ENCODE measurements around the gene NSUN2. TPM values are rescaled to one million over a fixed set of nuclear protein-coding genes. Genes with fewer than 3 reads are reported as not detected.
A peak's percentile ranks its signal among the peaks of the same experiment; 100 is the strongest.

NSUN2 gene
- polyA plus RNA-seq, 1 donor from 2014 or later = 47.5 TPM

DNA sequence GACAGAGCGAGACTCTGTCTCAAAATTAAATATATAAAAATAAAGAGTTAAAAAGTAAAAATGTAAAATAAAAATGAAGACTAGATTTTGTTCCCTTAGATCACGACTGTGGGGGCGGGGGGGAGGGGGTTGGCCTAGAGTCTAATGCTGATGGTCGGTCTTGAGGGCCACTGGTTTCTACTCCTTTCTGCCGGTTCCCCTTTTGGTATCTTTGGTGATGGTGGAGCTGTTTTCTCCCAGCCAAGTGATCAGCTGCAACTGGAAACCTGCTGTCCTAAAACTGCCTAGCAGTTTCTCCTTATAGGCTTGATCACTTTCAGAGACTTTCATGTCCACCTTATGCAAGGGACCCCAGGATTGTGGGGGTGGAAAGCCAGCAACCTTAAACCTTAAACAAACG, 1.5 kb upstream of the NSUN2 start:
- H2AFZ ChIP-seq (ENCODE audit: low read depth, low read length) = no peak overlapping the region
- H4K20me1 ChIP-seq (ENCODE audit: insufficient read depth) = no peaks in the 10 kb centered on the region
- no peaks in the 10 kb centered on the region for H3F3A ChIP-seq (ENCODE audit: insufficient read depth, low read length, poor library complexity, severe bottlenecking)
- no peak overlapping the region for H3K27ac ChIP-seq (ENCODE audit: low read length)
- no peaks in the 10 kb centered on the region for H3K9me3 ChIP-seq (ENCODE audit: low read length)
- H3K4me3 ChIP-seq (ENCODE audit: low read length) = peak overlapping the region; percentile 96
- H3K4me2 ChIP-seq (ENCODE audit: low read length) = peak overlapping the region; percentile 82
- no peaks in the 10 kb centered on the region for H3K36me3 ChIP-seq (ENCODE audit: insufficient read depth, low read length)
- TF ChIP-seq, protein P1, sequence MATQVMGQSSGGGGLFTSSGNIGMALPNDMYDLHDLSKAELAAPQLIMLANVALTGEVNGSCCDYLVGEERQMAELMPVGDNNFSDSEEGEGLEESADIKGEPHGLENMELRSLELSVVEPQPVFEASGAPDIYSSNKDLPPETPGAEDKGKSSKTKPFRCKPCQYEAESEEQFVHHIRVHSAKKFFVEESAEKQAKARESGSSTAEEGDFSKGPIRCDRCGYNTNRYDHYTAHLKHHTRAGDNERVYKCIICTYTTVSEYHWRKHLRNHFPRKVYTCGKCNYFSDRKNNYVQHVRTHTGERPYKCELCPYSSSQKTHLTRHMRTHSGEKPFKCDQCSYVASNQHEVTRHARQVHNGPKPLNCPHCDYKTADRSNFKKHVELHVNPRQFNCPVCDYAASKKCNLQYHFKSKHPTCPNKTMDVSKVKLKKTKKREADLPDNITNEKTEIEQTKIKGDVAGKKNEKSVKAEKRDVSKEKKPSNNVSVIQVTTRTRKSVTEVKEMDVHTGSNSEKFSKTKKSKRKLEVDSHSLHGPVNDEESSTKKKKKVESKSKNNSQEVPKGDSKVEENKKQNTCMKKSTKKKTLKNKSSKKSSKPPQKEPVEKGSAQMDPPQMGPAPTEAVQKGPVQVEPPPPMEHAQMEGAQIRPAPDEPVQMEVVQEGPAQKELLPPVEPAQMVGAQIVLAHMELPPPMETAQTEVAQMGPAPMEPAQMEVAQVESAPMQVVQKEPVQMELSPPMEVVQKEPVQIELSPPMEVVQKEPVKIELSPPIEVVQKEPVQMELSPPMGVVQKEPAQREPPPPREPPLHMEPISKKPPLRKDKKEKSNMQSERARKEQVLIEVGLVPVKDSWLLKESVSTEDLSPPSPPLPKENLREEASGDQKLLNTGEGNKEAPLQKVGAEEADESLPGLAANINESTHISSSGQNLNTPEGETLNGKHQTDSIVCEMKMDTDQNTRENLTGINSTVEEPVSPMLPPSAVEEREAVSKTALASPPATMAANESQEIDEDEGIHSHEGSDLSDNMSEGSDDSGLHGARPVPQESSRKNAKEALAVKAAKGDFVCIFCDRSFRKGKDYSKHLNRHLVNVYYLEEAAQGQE (IDR thresholded peaks at IDR 0.05; ENCODE audit: borderline replicate concordance) = no peak
- no peak for TF ChIP-seq RAD21 (conservative IDR thresholded peaks at IDR 0.05)
- no peaks in the 10 kb centered on the region for H3K27me3 ChIP-seq (ENCODE audit: insufficient read depth, low read depth, low read length)
- no peak overlapping the region for H3K9ac ChIP-seq (ENCODE audit: low read length)
- H3K9me2 ChIP-seq (ENCODE audit: insufficient read depth, low read length) = no peaks in the 10 kb centered on the region
- H3K79me2 ChIP-seq (replicated peaks; ENCODE audit: insufficient read depth, low read length) = peaks cover 38% of the 10 kb centered on the region

DNA sequence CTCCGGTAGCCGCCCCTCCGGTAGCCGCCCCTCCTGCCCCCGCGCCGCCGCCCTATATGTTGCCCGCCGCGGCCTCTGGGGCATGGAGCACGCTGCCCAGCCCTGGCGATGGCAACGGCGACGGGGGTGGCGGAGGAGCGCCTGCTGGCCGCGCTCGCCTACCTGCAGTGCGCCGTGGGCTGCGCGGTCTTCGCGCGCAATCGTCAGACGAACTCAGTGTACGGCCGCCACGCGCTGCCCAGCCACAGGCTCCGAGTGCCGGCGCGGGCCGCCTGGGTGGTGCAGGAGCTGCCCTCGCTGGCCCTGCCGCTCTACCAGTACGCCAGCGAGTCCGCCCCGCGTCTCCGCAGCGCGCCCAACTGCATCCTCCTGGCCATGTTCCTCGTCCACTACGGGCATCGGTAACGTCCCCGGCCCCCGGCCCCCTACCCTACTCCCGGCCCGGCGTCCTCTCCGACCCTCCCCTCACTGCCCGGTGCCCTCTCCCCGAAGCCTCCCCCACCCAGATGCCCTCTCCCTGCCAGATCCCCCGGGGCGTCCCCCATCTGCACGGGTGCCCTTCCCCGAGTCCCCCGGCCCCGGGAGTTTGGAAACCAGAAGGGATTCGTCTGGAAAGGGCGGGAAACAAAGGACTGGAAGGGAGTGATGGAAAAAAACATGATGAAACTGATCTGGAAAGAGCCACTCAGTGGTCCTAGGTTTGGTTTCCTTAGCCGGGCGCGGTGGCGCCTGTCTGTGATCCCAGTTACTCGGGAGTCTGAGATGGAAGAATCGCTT, 813 bp upstream of the NSUN2 start:
- Histone ChIP-seq H3K27me3 (ENCODE audit: insufficient read depth, low read depth, low read length) (no peaks in the 10 kb centered on the region), H3K36me3 (ENCODE audit: insufficient read depth, low read length) (no peaks in the 10 kb centered on the region), H3F3A (ENCODE audit: insufficient read depth, low read length, poor library complexity, severe bottlenecking) (no peaks in the 10 kb centered on the region), H3K9me3 (ENCODE audit: low read length) (no peaks in the 10 kb centered on the region), H4K20me1 (ENCODE audit: insufficient read depth) (no peaks in the 10 kb centered on the region), H3K4me3 (ENCODE audit: low read length) (peak overlapping the region; percentile 96), H3K9me2 (ENCODE audit: insufficient read depth, low read length) (no peaks in the 10 kb centered on the region), H3K9ac (ENCODE audit: low read length) (peak overlapping the region; percentile 73), H3K79me2 (replicated peaks; ENCODE audit: insufficient read depth, low read length) (peaks cover 38% of the 10 kb centered on the region), H3K27ac (ENCODE audit: low read length) (peak overlapping the region; percentile 84), H2AFZ (ENCODE audit: low read depth, low read length) (peak overlapping the region; percentile 76), H3K4me2 (ENCODE audit: low read length) (peak overlapping the region; percentile 70)
- TF ChIP-seq TAF1 (IDR thresholded peaks at IDR 0.05; ENCODE audit: low read depth) (no peak), SMC3 (conservative IDR thresholded peaks at IDR 0.05; ENCODE audit: poor library complexity) (peak; percentile 13), POLR2AphosphoS5 (IDR thresholded peaks at IDR 0.05) (peak; percentile 3)
- TF ChIP-seq, protein P1 (IDR thresholded peaks at IDR 0.05; ENCODE audit: borderline replicate concordance) = no peak

DNA sequence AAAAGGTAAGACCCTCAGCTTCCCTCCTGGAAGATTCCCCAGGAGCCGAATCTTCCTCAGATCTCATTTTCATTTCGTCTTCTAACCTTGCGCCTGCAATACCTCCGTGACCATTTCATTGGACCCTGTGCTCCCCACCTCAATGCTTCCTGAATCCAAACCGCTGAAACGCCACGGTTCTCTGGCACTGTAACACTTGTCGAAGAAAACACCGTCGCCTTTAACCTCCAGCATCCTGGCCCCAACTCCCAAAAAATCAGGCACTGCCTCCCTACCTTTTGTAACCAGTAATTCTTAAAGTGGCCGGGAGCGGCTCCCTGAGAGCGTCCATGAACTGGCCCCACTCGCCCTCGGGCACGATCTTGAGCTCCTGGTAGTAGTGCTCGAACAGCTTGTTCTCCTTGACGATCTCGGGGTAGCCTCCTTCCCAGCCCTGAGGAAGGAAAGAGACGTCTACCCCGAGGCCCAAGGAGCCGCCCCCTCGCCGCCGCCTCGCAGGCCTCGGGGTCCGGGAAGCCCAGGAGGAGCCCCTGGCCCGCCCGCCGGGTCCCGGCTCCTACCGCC, 438 bp downstream of the NSUN2 start:
- Histone ChIP-seq H3K4me3 (ENCODE audit: low read length) (peak overlapping the region; percentile 96), H3K27me3 (ENCODE audit: insufficient read depth, low read depth, low read length) (no peaks in the 10 kb centered on the region), H3K79me2 (replicated peaks; ENCODE audit: insufficient read depth, low read length) (peaks cover 38% of the 10 kb centered on the region), H3K27ac (ENCODE audit: low read length) (peak overlapping the region; percentile 84), H3F3A (ENCODE audit: insufficient read depth, low read length, poor library complexity, severe bottlenecking) (no peaks in the 10 kb centered on the region), H3K36me3 (ENCODE audit: insufficient read depth, low read length) (no peaks in the 10 kb centered on the region), H3K9ac (ENCODE audit: low read length) (peak overlapping the region; percentile 73), H3K4me2 (ENCODE audit: low read length) (peak overlapping the region; percentile 78), H4K20me1 (ENCODE audit: insufficient read depth) (no peaks in the 10 kb centered on the region), H3K9me2 (ENCODE audit: insufficient read depth, low read length) (no peaks in the 10 kb centered on the region), H2AFZ (ENCODE audit: low read depth, low read length) (peak overlapping the region; percentile 8), H3K9me3 (ENCODE audit: low read length) (no peaks in the 10 kb centered on the region)
- TF ChIP-seq TAF1 (IDR thresholded peaks at IDR 0.05; ENCODE audit: low read depth) = no peak
- no peak for TF ChIP-seq SMC3 (conservative IDR thresholded peaks at IDR 0.05; ENCODE audit: poor library complexity)
- TF ChIP-seq, protein P2, sequence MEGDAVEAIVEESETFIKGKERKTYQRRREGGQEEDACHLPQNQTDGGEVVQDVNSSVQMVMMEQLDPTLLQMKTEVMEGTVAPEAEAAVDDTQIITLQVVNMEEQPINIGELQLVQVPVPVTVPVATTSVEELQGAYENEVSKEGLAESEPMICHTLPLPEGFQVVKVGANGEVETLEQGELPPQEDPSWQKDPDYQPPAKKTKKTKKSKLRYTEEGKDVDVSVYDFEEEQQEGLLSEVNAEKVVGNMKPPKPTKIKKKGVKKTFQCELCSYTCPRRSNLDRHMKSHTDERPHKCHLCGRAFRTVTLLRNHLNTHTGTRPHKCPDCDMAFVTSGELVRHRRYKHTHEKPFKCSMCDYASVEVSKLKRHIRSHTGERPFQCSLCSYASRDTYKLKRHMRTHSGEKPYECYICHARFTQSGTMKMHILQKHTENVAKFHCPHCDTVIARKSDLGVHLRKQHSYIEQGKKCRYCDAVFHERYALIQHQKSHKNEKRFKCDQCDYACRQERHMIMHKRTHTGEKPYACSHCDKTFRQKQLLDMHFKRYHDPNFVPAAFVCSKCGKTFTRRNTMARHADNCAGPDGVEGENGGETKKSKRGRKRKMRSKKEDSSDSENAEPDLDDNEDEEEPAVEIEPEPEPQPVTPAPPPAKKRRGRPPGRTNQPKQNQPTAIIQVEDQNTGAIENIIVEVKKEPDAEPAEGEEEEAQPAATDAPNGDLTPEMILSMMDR (IDR thresholded peaks at IDR 0.05; ENCODE audit: poor library complexity, severe bottlenecking) = peak; percentile 16

All from neural cell (in vitro differentiated cells).